ENCODE measurements around the gene EMC10. TPM values are rescaled to one million over a fixed set of nuclear protein-coding genes. Genes with fewer than 3 reads are reported as not detected.

EMC10 gene
- total RNA-seq, 1 experiment from 2014 or later = 66.7 TPM

DNA sequence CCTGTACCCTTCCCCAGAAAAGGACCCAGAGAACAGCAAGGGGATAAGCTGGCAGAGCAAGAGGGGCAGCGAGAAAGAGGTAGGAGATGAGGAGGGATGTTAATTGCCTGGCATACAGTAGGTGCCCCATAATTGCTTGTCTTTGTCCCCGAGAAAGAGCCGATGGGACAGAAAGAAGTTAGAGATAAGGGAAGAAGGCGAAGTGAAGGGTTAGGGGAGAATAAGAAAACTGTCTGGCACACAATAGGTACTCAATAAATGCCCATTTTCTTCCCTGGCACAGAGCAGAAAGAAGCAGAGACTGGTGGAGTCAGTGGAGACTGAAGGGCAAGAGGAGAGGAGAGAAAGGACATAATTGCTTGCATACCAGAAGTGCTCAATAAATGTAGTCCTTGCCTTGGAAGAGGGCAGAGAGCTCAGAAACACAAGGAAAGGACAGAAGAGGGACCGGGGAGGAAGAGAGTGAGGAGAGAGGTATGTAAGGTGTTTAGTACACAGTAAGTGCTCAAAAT, 18.8 kb downstream of the EMC10 start:
- Histone ChIP-seq H3K27ac (ENCODE audit: low read length) (no peak overlapping the region), H3K4me1 (ENCODE audit: control insufficient read depth, insufficient read depth, low read length) (no peaks in the 10 kb centered on the region), H3K9me3 (ENCODE audit: control insufficient read depth, insufficient read depth, low read depth, low read length) (no peaks in the 10 kb centered on the region), H3K4me3 (ENCODE audit: low read depth in 2 of 2, low read length in 2 of 2) (no peak overlapping the region), H3K36me3 (ENCODE audit: control insufficient read depth, insufficient read depth, low read length) (no peaks in the 10 kb centered on the region), H3K27me3 (ENCODE audit: control insufficient read depth, insufficient read depth, low read length) (no peaks in the 10 kb centered on the region)
- intact Hi-C loops (cut with micrococcal nuclease; ENCODE audit: unreplicated experiment) (no loop called here), in situ Hi-C loops (cut with HindIII; ENCODE audit: low pct_unique_long_range_greater_than_20kb, low sequenced_read_pairs) (no loop called here)
- no peak for TF ChIP-seq TCF7L2 (IDR thresholded peaks at IDR 0.05; ENCODE audit: low read depth, low read length)
- TF ChIP-seq, protein P1, sequence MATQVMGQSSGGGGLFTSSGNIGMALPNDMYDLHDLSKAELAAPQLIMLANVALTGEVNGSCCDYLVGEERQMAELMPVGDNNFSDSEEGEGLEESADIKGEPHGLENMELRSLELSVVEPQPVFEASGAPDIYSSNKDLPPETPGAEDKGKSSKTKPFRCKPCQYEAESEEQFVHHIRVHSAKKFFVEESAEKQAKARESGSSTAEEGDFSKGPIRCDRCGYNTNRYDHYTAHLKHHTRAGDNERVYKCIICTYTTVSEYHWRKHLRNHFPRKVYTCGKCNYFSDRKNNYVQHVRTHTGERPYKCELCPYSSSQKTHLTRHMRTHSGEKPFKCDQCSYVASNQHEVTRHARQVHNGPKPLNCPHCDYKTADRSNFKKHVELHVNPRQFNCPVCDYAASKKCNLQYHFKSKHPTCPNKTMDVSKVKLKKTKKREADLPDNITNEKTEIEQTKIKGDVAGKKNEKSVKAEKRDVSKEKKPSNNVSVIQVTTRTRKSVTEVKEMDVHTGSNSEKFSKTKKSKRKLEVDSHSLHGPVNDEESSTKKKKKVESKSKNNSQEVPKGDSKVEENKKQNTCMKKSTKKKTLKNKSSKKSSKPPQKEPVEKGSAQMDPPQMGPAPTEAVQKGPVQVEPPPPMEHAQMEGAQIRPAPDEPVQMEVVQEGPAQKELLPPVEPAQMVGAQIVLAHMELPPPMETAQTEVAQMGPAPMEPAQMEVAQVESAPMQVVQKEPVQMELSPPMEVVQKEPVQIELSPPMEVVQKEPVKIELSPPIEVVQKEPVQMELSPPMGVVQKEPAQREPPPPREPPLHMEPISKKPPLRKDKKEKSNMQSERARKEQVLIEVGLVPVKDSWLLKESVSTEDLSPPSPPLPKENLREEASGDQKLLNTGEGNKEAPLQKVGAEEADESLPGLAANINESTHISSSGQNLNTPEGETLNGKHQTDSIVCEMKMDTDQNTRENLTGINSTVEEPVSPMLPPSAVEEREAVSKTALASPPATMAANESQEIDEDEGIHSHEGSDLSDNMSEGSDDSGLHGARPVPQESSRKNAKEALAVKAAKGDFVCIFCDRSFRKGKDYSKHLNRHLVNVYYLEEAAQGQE (IDR thresholded peaks at IDR 0.05; ENCODE audit: insufficient read depth in 1 of 2, low read depth in 2 of 2, low read length in 1 of 2) = no peak
- TF ChIP-seq, protein P2, sequence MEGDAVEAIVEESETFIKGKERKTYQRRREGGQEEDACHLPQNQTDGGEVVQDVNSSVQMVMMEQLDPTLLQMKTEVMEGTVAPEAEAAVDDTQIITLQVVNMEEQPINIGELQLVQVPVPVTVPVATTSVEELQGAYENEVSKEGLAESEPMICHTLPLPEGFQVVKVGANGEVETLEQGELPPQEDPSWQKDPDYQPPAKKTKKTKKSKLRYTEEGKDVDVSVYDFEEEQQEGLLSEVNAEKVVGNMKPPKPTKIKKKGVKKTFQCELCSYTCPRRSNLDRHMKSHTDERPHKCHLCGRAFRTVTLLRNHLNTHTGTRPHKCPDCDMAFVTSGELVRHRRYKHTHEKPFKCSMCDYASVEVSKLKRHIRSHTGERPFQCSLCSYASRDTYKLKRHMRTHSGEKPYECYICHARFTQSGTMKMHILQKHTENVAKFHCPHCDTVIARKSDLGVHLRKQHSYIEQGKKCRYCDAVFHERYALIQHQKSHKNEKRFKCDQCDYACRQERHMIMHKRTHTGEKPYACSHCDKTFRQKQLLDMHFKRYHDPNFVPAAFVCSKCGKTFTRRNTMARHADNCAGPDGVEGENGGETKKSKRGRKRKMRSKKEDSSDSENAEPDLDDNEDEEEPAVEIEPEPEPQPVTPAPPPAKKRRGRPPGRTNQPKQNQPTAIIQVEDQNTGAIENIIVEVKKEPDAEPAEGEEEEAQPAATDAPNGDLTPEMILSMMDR (IDR thresholded peaks at IDR 0.05) = no peak
- no peak for TF ChIP-seq SIN3A (IDR thresholded peaks at IDR 0.05; ENCODE audit: borderline replicate concordance, insufficient read depth, low read depth, low read length)
- no peak for TF ChIP-seq POLR2AphosphoS5 (IDR thresholded peaks at IDR 0.05; ENCODE audit: low read depth, low read length)
- ChIA-PET POLR2A (no interaction called here), CTCF (no interaction called here)
- no TSS peak for BruUV-seq (replicated peaks)
- ATAC-seq (no peak), DNase-seq (ENCODE audit: low read depth, low spot score) (no peak)

DNA sequence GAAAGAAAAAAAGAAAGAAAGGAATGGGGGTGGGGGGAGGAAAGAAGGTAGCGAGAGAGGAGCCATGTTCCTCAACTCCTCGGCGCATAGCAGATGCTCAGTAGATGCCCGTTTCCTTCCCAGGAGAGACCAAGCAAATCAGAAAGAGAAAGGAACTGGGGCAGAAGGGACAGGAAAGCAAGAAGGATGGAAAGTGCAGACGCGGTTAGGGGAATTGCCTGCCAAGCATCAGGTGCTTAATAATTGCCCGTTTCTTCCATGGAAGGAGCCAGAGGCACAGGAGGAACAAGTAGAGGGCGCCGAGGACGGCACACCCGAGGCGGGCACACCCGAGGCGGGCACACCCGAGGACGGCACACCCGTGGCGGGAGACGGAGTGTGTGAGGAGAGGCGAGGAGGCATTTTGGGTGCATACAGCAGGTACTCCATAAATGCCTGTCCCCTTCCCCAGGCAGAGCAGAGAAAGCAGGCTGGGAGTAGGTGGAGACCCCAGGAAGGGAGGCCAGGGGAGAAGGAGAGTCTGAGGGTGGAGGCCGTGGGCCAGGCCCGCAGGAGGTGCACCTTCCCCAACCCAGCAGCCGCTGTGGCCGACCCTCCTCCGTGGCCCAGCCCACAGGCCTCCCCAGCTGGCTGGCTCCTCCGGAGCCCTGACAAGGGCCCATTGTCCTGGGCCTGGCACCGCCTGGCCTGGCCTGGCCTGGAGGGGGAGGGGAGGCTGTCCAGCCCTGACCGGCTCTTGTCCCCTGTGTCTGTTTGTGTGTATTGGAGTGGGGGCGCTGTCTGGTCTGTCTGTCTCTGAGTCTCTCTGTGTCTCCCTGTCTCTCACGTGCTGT, 20.1 kb downstream of the EMC10 start:
- intact Hi-C loops (cut with micrococcal nuclease; ENCODE audit: unreplicated experiment) (no loop called here), in situ Hi-C loops (cut with HindIII; ENCODE audit: low pct_unique_long_range_greater_than_20kb, low sequenced_read_pairs) (no loop called here)
- Histone ChIP-seq H3K9me3 (ENCODE audit: control insufficient read depth, insufficient read depth, low read depth, low read length) (no peaks in the 10 kb centered on the region), H3K36me3 (ENCODE audit: control insufficient read depth, insufficient read depth, low read length) (no peaks in the 10 kb centered on the region), H3K4me1 (ENCODE audit: control insufficient read depth, insufficient read depth, low read length) (peaks cover 6% of the 10 kb centered on the region), H3K4me3 (ENCODE audit: low read depth in 2 of 2, low read length in 2 of 2) (no peak overlapping the region), H3K27me3 (ENCODE audit: control insufficient read depth, insufficient read depth, low read length) (no peaks in the 10 kb centered on the region), H3K27ac (ENCODE audit: low read length) (no peak overlapping the region)
- CTCF ChIA-PET = no interaction called here
- no peak for TF ChIP-seq SIN3A (IDR thresholded peaks at IDR 0.05; ENCODE audit: borderline replicate concordance, insufficient read depth, low read depth, low read length)
- TF ChIP-seq, protein P2 (IDR thresholded peaks at IDR 0.05) = no peak
- no peak for TF ChIP-seq TCF7L2 (IDR thresholded peaks at IDR 0.05; ENCODE audit: low read depth, low read length)
- POLR2A ChIA-PET = no interaction called here
- peak; percentile 72 for ATAC-seq
- BruUV-seq (replicated peaks) = no TSS peak
- no peak for DNase-seq (ENCODE audit: low read depth, low spot score)
